CD4-positive, alpha-beta T cell treated with Interleukin-6 at 100 ng/mL for 8 hours (primary cell): ENCODE data around the gene TP53.

ENCODE experiments used
- DNase-seq: peaks from one replicate; pipeline ENCODE4 v3.0.0-alpha.2; 2020; ENCODE audit warnings: mixed read lengths, low spot score

The TP53 gene

DNA sequence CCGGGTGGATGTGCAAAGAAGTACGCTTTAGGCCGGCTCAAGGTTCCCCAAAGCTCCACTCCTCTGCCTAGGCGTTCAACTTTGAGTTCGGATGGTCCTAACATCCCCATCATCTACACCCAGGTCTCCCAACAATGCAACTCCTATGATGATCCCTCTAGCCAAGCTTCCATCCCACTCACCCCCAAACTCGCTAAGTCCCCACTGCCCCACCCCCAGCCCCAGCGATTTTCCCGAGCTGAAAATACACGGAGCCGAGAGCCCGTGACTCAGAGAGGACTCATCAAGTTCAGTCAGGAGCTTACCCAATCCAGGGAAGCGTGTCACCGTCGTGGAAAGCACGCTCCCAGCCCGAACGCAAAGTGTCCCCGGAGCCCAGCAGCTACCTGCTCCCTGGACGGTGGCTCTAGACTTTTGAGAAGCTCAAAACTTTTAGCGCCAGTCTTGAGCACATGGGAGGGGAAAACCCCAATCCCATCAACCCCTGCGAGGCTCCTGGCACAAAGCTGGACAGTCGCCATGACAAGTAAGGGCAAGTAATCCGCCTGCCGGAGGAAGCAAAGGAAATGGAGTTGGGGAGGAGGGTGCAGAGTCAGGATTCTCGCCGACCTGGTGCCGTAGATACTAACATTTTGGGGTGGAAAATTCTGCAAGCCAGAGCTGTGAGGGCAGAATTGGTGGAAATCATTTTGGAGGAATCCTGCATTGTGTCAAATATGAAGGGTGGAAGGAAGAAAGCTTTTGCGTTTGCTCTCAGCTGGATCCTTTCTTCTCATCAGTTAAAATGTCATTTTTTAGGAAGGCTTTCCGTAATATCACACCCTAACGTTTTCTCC, at the start of gene TP53:
TSS of gene TP53 (minus strand) at position 419 of the 836 bp plus-strand sequence. CDS start 10,896 bp downstream, outside the sequence.
- DNase-seq: peak; percentile 92

GRCh38 chr17:7732981-7733539, 45.8 kb upstream of the TP53 start:
- DNase-seq: no peak

DNA sequence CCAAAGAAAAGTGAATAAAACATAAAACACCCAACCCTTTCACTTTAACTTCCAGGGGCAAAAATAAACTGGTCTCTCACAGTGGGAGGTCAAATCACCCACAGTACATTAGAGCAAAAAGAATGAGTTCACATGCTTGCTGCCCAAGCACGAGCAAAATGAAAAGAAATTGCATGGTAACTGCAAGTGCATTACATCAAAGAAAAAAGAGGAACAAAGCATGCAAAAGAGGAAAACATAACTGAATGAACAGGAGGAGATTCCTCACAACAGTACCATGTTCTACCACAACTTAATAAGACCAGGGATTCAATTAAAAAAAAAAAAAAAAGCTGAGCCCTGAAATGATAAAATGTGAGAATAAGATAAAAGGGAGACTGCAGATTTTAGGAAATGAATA, 42.5 kb upstream of the TP53 start:
- no peak for DNase-seq

DNA sequence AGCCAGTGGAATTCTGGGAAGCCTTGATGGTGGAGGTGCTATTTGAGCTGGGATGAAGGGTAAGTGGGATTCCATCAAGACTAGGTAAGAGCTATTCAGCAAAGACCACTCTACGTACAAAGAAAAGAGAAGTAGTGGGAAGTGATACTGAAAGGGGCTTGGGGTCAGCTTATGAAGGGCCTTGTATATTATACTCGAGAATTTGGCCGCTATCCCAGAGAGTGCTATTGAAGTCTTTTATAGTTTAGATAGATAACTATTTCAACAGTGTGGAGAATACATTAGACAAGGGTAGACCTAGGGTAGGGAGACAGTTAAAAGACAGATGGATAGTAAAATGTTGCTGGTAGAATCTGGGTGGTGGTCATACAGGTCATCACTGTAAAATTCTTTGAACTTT, 40.6 kb upstream of the TP53 start:
- no peak for DNase-seq

- no peak for DNase-seq
Measured at GRCh38 chr17:7721612-7722011, 34.3 kb upstream of the TP53 start.

- DNase-seq: no peak
Measured at GRCh38 chr17:7720125-7720524, 32.8 kb upstream of the TP53 start.

- DNase-seq: no peak
Measured at GRCh38 chr17:7719661-7720060, 32.4 kb upstream of the TP53 start.

DNA sequence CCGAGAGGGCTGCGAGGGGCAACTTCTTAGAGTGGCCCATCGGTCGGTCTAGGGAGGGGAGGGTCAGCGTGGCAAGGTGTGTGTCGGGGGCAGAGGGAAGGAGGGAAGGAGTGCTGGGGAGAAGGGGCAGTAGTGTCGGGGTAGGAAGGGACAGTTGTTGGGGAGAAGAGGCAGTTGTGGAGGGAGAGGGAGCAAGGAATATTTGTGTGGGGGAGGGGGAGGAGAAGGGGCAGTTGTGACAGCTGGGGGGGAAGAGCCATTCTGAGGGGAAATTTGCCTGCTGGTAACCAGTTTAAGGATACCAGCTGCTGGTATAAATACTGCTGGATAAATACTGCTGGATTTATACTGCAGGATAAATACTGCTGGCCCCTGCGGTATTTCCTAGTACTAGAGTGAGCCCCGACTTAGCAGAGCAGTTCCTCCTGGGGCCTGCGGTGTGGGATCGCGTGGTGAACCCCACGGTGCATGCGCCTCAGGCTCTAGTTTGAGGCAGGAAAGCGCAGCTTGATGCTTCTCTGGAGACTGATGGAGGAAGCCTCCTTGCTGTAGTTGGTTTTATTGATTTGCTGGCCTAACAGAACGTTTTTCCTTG, 30.6 kb upstream of the TP53 start:
- DNase-seq: peak; percentile 14

GRCh38 chr17:7716901-7717755, 29.8 kb upstream of the TP53 start, which contains the start of gene DNAH2:
Gene DNAH2, plus strand, starts transcription at chr17:7717744. Its CDS starts 1,991 bp downstream, at chr17:7719735.
- DNase-seq: no peak

DNA sequence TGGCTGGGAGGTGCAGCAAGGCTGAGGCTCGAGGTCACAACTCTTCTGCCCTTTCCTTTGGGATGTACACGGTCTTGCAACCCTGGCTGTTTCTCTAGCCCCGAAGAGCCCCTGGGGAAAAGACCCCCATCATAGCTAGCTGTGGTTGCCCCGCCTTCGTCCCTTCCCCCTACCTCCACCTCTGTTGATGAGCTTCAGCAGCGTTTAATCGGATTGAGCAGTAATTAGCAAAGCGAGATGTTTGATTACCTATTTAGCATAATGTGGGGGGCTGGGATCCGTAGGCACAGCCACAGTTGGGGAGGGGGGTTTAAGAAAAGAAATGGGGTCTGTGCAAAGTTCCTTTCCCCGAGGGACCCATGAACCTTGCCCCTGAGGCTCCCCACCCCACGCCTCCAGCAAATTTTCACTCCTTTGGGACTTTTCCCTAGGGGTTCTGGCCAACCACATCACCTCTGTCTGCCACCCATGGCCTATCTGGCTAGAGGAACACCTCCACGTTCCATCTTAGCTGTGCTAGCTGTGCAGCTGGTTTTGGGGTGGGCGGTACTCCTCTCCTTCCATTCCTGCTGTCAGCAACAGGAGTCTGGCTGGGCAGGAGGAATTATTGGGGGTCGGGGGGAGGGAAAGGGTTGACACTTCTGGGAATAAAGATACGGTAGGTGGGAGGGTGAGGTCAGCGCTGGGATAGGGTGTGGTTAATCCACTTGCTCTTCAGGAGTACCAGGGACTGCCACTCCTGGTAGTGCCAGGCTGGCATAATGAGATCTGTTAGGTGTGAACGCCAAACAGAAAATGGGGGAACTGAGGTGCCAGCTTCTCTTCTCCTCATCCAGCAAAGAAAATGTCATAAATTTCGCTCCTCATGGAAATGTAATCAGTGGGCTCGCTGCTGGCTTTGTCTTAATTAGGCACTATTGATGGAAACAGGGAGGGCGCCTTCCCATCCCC, 28.9 kb upstream of the TP53 start:
- no peak for DNase-seq

DNA sequence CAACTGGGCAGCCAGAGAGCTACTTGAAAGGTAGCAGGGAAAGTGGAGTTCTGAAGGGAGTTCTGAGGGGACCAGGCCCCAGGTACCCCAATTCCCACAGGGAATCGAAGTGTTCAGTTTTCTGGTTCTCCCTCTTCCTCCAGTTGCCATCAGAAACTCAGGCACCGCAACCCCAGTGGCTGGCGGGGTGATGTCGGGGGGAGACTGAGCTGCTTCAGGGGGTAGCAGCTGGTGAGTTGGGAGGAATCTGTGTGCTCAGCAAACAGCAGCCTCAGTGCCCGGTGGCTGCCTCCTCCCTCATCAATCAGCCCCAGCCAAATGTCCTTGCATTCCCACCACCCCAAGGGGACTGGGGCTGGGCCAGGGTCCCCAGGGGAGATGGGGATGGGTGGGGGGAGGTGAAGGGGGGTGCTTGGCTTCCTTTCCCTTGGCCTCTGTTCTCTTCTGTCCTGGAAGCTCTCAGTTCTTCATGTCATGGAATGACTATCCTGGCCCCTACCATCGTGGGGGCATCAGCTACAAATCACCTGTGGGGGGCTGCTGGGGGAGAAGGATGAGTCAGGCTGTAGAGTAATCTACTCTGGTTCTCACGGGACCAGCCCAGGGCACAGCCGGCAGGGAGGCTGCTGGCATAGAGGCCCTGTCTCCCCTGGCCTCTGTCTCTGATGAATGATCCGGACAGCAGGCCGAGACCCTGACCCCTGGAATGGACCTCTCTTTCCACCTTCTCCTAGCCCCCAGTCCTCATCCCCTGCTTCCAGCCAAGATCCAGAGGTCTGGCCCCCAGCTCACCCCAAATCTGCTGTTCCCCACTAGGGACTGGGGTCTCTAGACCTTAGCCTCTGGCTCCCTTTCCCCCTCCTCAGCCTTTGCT, 27.7 kb upstream of the TP53 start:
- no peak for DNase-seq

GRCh38 chr17:7713782-7714181, 26.5 kb upstream of the TP53 start:
- DNase-seq: no peak

DNA sequence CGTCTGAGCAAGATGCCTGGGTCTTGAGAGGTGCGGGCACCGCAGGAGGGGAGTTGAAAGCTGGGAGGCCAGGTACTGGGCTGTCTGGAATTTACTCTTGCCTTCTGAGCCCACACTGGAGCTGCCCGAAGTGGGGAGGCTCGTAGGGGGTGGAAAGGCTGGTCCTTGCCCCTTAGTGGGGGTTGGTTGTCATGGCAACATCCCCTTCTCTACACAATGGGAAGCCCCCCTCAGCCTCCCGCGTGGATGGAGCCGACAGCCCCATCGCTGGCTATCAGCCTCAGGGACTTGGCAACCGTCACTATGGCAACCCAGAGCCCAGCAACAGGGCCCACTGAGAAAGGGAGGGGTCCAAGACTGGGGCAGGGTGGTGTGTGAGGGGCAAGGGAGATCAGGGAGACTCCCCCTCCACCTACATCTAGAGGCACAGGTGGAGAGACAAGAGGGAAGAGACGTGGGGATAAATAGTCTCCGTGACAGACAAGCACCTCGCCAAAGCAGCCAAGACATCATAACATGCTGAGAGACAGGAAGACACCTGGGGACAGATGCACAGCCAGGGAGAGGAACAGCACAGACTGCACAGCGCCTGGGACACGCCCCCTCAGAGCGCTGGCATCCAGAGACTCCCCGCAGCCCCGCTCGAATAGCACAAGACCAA, 25.0 kb upstream of the TP53 start:
- DNase-seq: no peak

DNA sequence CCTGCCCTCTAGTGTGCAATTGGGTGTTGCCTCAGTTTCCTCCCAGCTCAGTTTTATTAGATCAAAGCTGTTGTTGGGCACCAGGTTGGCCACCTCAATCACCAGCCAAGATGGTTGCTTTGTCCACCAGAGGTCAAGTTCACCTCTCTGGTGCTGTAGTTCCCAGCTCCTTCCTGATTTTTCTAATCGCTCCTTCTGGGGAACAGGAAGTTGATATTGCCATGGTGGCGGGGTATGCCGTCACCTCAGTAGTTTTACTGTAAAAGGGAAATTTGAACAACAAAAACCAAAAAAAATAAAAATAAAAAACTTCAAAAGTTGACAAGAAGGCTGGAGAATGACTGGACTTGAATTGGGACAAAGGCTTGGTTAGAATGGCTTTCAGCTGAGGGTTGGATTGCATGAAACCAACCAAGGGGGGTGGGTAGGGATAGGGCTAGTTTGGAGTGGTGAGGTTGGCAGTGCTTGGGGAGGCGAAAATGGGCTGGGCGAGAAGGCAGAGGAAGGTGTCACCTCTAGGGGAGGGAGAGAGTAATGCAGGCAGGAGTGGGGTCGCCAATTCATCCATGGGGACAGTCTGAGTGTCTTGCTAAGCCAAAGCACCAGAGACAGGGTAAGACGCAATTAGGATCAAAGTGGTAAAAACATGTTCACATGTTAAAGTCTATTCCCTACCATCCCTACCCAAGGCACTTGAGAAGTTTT, 23.9 kb upstream of the TP53 start:
- no peak for DNase-seq

DNA sequence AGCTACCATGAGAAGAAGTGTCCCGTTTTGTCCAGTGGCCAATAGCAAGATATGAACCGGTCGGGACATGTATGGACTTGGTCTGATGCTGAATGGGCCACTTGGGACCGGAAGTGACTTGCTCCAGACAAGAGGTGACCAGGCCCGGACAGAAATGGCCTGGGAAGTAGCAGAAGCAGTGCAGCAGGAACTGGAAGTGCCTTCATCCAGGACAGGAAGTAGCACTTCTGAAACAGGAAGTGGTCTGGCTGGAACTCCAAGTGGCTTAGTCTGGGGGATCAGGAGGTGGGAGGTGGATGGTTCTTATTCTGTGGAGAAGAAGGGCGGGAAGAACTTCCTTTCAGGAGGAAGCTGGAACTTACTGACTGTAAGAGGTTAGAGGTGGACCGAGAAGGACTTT, 23.0 kb upstream of the TP53 start:
- DNase-seq: no peak

- no peak for DNase-seq
Measured at GRCh38 chr17:7709031-7709430, 21.7 kb upstream of the TP53 start.

GRCh38 chr17:7707858-7708750, 20.8 kb upstream of the TP53 start:
- no peak for DNase-seq

DNA sequence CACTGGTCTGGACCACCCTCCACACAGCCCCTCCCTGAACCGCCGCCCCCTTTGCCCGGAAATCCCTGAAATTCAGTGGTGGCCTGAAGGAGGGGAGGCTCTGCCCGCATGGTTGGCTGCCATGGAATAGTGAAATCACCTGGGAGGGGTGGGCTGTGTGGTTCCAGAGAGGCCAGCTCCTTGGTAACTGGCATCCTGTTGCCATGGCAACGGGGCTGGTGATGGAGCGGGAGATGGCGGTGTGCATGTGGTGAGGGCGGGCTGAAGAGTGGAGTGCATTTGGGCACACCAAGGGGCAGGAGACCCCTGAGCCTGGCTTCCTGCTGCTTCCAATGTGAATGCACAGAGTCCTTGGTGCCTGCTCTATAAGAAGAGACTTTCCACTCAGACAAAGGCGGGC, 20.2 kb upstream of the TP53 start:
- no peak for DNase-seq
